K562 (cell line): ENCODE data around the gene STK24. TPM values are rescaled to one million over a fixed set of nuclear protein-coding genes. Genes with fewer than 3 reads are reported as not detected.

Experiments used
- ATAC-seq: fragments of 200-7000 bp; cut with Tn5 transposase; 3 replicates; pipeline ENCODE4 v1.9.1; 2020; ENCODE audit warnings: moderate library complexity
- BruUV-seq: library from RNA; stranded (reverse); fragments of 400-500 nt; replicated peaks from 2 replicates; lab custom pipeline; 2021; lab: Mats Ljungman, UMichigan
- CTCF ChIA-PET: fragments of 300-600 bp; formaldehyde crosslinking; extraction: SDS; loops from one replicate; lab custom pipeline; 2021; ENCODE audit warnings: low intra/inter-chr PET ratio; lab: Yijun Ruan, JAX
- POLR2A ChIA-PET: fragments of 300-600, 350-650 bp; sonication (Branson Sonifier 250); formaldehyde crosslinking; extraction: SDS; loops from one replicate; lab custom pipeline; 2021; ENCODE audit warnings: antibody characterized with exemption, inconsistent platforms; lab: Yijun Ruan, JAX
- DNase-seq, 4 experiments: peaks; one replicate each; pipeline versions ENCODE4 v3.0.0 to v3.0.0-alpha.2; 2011 to 2018; ENCODE audit warnings: low spot score in 3 of 4, mixed read lengths in 3 of 4; ENCODE audit errors: extremely low read depth in 1 of 4
- FAIRE-seq: peaks from 2 replicates; lab custom pipeline; 2011; peaks lifted over from hg19 to GRCh38; lab: Jason Lieb, UNC
- H2AFZ ChIP-seq: 2 replicates; pipeline ENCODE4 v1.6.0; 2011; ENCODE audit warnings: low read depth, low read length, control low read depth, inconsistent platforms
- H3K27ac ChIP-seq: fragments of 200-600 bp; 3 replicates; pipeline ENCODE4 v1.8.0; 2011; ENCODE audit warnings: low read depth, mild to moderate bottlenecking, control low read depth, inconsistent platforms, low read length, moderate library complexity, mixed read lengths; ENCODE audit errors: extremely low read depth
- H3K27me3 ChIP-seq, 2 experiments: fragments of 300-600 bp in 1 of 2; 2 replicates in 1 of 2; 3 replicates in 1 of 2; pipeline versions ENCODE4 v1.6.0 to v1.8.0; 2011; ENCODE audit warnings: inconsistent platforms in 2 of 2, low read length in 2 of 2, mild to moderate bottlenecking in 1 of 2, mixed read lengths in 1 of 2, moderate library complexity in 1 of 2; ENCODE audit not compliant: control insufficient read depth in 2 of 2, insufficient read depth in 2 of 2
- H3K36me3 ChIP-seq: fragments of 300-600 bp; 3 replicates; pipeline ENCODE4 v1.8.0; 2011; ENCODE audit warnings: mild to moderate bottlenecking, low read length, inconsistent platforms; ENCODE audit not compliant: control insufficient read depth, insufficient read depth
- H3K4me1 ChIP-seq, 2 experiments: fragments of 200-600 bp in 1 of 2; replicated peaks in 1 of 2; 2 replicates in 1 of 2; 3 replicates in 1 of 2; pipeline versions ENCODE4 v1.5.1 to v1.8.0; 2011; ENCODE audit warnings: inconsistent platforms in 2 of 2, low read length in 2 of 2, mild to moderate bottlenecking in 1 of 2, mixed read lengths in 1 of 2, moderate library complexity in 1 of 2; ENCODE audit not compliant: control insufficient read depth in 2 of 2, insufficient read depth in 2 of 2
- H3K4me2 ChIP-seq: 2 replicates; pipeline ENCODE4 v1.6.1; 2011; ENCODE audit warnings: low read length, control low read depth, inconsistent platforms, mixed read lengths; ENCODE audit not compliant: insufficient read depth
- H3K4me3 ChIP-seq: fragments of 200-600 bp; sonication (generic), shearing (Covaris generic); 2 replicates; pipeline ENCODE4 v1.5.1; 2016; ENCODE audit warnings: control low read depth, inconsistent platforms
- H3K79me2 ChIP-seq: fragments of 200-600 bp; 3 replicates; pipeline ENCODE4 v1.8.0; 2011; ENCODE audit warnings: low read length, inconsistent platforms; ENCODE audit not compliant: control insufficient read depth, insufficient read depth
- H3K9ac ChIP-seq, 2 experiments: 2 replicates each; pipeline versions ENCODE4 v1.6.0 to v1.6.1; 2011; ENCODE audit warnings: low read depth in 2 of 2, low read length in 2 of 2, control low read depth in 1 of 2, inconsistent platforms in 1 of 2, mild to moderate bottlenecking in 1 of 2, mixed read lengths in 1 of 2; ENCODE audit not compliant: insufficient read depth in 1 of 2
- H3K9me1 ChIP-seq: one replicate; pipeline ENCODE4 v1.6.0; 2011; ENCODE audit warnings: inconsistent platforms, mild to moderate bottlenecking, low read length, moderate library complexity; ENCODE audit not compliant: control insufficient read depth, insufficient read depth
- H3K9me3 ChIP-seq: replicated peaks from 2 replicates; pipeline ENCODE4 v1.5.1; 2011; ENCODE audit warnings: low read depth, low read length, inconsistent platforms; ENCODE audit not compliant: control insufficient read depth, insufficient read depth
- H4K20me1 ChIP-seq: replicated peaks from 2 replicates; pipeline ENCODE4 v1.6.1; 2011; ENCODE audit warnings: low read length, inconsistent platforms, mixed read lengths; ENCODE audit not compliant: control insufficient read depth, insufficient read depth
- C11orf30 ChIP-seq: fragments of 450-650 bp; IDR thresholded peaks from 2 replicates; pipeline ENCODE4 v1.6.1; 2016; ENCODE audit warnings: low read depth, mild to moderate bottlenecking
- WGBS: fragments of 100-300 bp; shearing (Covaris generic); methylation state at CpG from one replicate; pipeline ENCODE4 v1.1.6; 2016; ENCODE audit warnings: low coverage, mixed read lengths; ENCODE audit not compliant: insufficient coverage; ENCODE audit errors: missing lambda C conversion rate; 5-methylcytosine and 5-hydroxymethylcytosine counted together
- in situ Hi-C: fragments of 300-500 bp; cut with MboI; formaldehyde crosslinking; loops from 4 replicates; pipeline ENCODE4 v1.15.0; 2018; ENCODE audit warnings: inconsistent platforms, mixed read lengths
- intact Hi-C: fragments of 100-400 bp; cut with micrococcal nuclease; formaldehyde crosslinking; loops from 2 replicates; pipeline ENCODE4 v1.14.2; 2022
- polyA plus RNA-seq, 8 experiments: library from polyadenylated mRNA; depleted of rRNA in 4 of 8; stranded (reverse) in 5 of 8; unstranded in 3 of 8; fragments of >200 nt; fragmentation: Nextera tagmentation in 2 of 8; fragmentation: Illumina TruSeq in 1 of 8; extraction: Ambion mirVana in 2 of 8; extraction: Trizol in 1 of 8; gene quantifications; 2 replicates each; pipeline versions ENCODE4 v1.2.1 to v1.2.3, GENCODE V29; 2011 to 2014; ENCODE audit warnings: inconsistent platforms in 1 of 8, missing spikeins in 1 of 8
- total RNA-seq, 7 experiments: library from RNA; depleted of rRNA in 6 of 7; stranded (reverse); fragments of >200 nt in 6 of 7; fragmentation: Illumina TruSeq in 2 of 7; extraction: Trizol in 2 of 7; gene quantifications; 2 replicates each; pipeline versions ENCODE4 v1.2.1 to v1.2.3, GENCODE V29; 2011 to 2021; ENCODE audit warnings: low replicate concordance in 1 of 7
- TF ChIP-seq, protein P1 (sequence below): fragments of 250-450 bp; sonication (Bioruptor Pico); IDR thresholded peaks from 2 replicates; pipeline ENCODE4 v1.5.0; 2021; ENCODE audit warnings: mild to moderate bottlenecking, borderline replicate concordance

The STK24 gene
- total and polyA plus RNA-seq, 9 of the 15 experiments (the other 6 are each of a cell fraction or from before 2014, with no cell fraction given), result 3.8 to 78.4 (median 28.2) TPM

DNA sequence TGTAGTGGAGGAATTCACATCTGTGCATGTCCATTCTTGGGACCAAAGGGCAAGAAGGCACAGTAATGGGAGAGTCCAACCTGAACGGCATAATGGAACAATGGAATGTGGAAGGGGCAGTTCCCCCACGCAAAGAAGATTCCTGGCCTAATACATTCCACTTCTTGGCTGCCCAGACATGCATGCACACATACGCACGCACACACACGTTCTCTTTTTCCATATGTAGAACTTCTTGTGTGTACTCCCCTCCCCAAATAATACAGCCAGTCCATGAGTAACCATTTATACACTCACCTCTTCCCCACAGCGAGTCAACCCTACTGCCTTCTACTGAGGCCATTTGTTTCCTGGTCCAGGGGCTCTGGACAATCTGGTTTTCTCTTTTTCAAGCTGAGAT is 6.0 kb upstream of the STK24 start:
- Histone ChIP-seq H3K36me3 (no peaks in the 10 kb centered on the region), H3K4me3 (no peak overlapping the region), H3K27me3 (no peaks in the 10 kb centered on the region), H3K9me3 (no peaks in the 10 kb centered on the region)
- no TSS peak for BruUV-seq
- TF ChIP-seq C11orf30, result no peak
- TF ChIP-seq, protein P1, sequence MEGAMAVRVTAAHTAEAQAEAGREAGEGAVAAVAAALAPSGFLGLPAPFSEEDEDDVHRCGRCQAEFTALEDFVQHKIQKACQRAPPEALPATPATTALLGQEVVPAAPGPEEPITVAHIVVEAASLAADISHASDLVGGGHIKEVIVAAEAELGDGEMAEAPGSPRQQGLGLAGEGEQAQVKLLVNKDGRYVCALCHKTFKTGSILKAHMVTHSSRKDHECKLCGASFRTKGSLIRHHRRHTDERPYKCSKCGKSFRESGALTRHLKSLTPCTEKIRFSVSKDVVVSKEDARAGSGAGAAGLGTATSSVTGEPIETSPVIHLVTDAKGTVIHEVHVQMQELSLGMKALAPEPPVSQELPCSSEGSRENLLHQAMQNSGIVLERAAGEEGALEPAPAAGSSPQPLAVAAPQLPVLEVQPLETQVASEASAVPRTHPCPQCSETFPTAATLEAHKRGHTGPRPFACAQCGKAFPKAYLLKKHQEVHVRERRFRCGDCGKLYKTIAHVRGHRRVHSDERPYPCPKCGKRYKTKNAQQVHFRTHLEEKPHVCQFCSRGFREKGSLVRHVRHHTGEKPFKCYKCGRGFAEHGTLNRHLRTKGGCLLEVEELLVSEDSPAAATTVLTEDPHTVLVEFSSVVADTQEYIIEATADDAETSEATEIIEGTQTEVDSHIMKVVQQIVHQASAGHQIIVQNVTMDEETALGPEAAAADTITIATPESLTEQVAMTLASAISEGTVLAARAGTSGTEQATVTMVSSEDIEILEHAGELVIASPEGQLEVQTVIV (CRISPR knock-in tag), result no peak
- TF ChIP-seq, all 486 proteins: peak for 0
- no peak overlapping the region for H2AFZ ChIP-seq
- in situ Hi-C loops (no loop called here), intact Hi-C loops (no loop called here)
- H3K79me2 ChIP-seq, result no peaks in the 10 kb centered on the region
- ATAC-seq (no peak), FAIRE-seq (no peak), DNase-seq (no peak)
- H3K4me1 ChIP-seq, result no peaks in the 10 kb centered on the region; a peak in 3 of 5 replicates
- H3K4me2 ChIP-seq, result no peak overlapping the region
- no peak overlapping the region for H3K9ac ChIP-seq
- H4K20me1 ChIP-seq, result no peaks in the 10 kb centered on the region
- ChIA-PET POLR2A (interaction anchor here (0.6 kb wide), 1 partner anchor 83 kb away, joined by 3 read pairs; no protein-coding TSS in a partner anchor), CTCF (no interaction called here)
- no peak overlapping the region for H3K27ac ChIP-seq
- WGBS, result 26% methylated on average over 6 of the region's 6 CpGs
- no peaks in the 10 kb centered on the region for H3K9me1 ChIP-seq
